Tibial nerve (tissue), 4 donors: ENCODE results near the gene CYB561D1.

Experiments used
- CTCF ChIP-seq, 5 experiments: fragments of 200-600 bp in 3 of 5; fragments of 450-650 bp in 2 of 5; sonication (generic) in 3 of 5; IDR thresholded peaks; one replicate each; pipeline ENCODE4 v1.5.1; 2016 to 2019; ENCODE audit warnings: antibody characterized with exemption in 5 of 5, mild to moderate bottlenecking in 3 of 5, moderate library complexity in 2 of 5
- EP300 ChIP-seq, 2 donors: sonication (generic); formaldehyde crosslinking; IDR thresholded peaks; one replicate each; pipeline ENCODE4 v1.6.1; 2017; ENCODE audit warnings: antibody characterized with exemption in 2 of 2, mild to moderate bottlenecking in 1 of 2
- POLR2A ChIP-seq, 2 donors: fragments of 450-650 bp; IDR thresholded peaks; one replicate each; pipeline ENCODE4 v1.6.1; 2017; ENCODE audit warnings: antibody characterized with exemption in 2 of 2, mild to moderate bottlenecking in 2 of 2, moderate library complexity in 2 of 2

- TF ChIP-seq CTCF (IDR thresholded peaks at IDR 0.05) (no peak), POLR2A (IDR thresholded peaks at IDR 0.05) (no peak), EP300 (IDR thresholded peaks at IDR 0.05) (no peak)
These were observed 36.1 kb downstream of the CYB561D1 start for GRCh38 chr1:109529881-109530456.
